HG03439 (cell line): ENCODE results near the gene IDH3G.
"Not testable (repeated sequence)": the region's sequence is repeated elsewhere in the genome, so short reads cannot be mapped to it uniquely, and the experiment has no call there.

Source experiments
- ATAC-seq: cut with Tn5 transposase; IDR thresholded peaks from one replicate; pipeline ENCODE4 v1.9.1; 2021; ENCODE audit warnings: mild to moderate bottlenecking, moderate library complexity; ENCODE audit not compliant: unreplicated experiment

IDH3G gene

GRCh38 chrX:153794018-153794896 is at the start of gene IDH3G, which contains the start of gene SSR4:
TSS of gene IDH3G (minus strand) at chrX:153794375. CDS start at chrX:153794326, 49 bp downstream.
TSS of gene SSR4 (plus strand) at chrX:153794668. CDS start at chrX:153794688, 20 bp downstream.
- peak; percentile 91 for ATAC-seq

GRCh38 chrX:153836921-153837320 is 42.7 kb upstream of the IDH3G start:
- ATAC-seq, result no peak

- ATAC-seq, result no peak
Observed at GRCh38 chrX:153832728-153833127, 38.6 kb upstream of the IDH3G start.

GRCh38 chrX:153831429-153832150 is 37.4 kb upstream of the IDH3G start:
- ATAC-seq, result no peak

GRCh38 chrX:153830640-153831428 is 36.7 kb upstream of the IDH3G start:
- ATAC-seq, result no peak

DNA sequence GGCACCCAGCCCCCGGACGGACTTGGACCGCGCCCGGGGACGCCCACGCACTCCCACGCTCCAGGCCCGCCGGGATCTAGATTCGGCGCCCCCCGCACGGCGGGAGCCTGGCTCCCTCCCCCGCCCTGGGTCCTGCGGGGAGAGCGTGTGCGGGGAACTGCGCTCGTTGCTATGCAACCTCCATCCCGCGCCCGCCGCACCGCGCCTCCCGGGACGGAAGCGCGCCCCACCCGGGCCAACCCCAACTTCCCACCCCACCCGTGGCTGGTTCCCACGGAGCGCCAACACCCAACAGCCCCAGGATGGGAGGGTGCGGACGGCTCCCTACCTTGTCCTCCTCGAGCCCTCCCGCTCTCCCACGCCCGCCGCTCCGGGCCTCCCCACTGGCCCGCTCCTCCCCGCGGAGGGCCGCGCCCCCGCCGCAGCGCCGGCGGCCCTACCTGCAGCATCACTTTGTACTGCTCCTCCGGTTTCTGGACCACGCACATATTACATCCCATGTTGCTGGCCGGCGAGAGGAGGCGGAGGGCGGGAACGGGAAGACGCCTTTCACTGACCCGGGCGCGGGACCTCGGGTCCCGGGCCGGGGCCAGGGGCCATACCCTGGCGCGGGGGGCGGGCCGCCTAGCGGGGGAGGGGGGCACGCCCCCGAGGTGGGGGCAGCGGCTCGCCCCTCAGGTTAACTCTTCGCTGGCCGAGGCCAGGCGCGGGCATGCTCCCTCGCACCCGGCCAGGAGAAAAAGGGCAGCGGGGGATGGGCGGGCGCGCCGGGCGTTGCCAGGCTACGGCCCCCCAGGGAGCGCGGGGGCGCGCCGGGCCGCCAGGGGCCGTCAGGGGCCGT is 35.8 kb upstream of the IDH3G start, which contains the start of gene PDZD4:
TSS of gene PDZD4 (minus strand) at position 746 of the 841 bp plus-strand sequence. CDS start at position 500, 246 bp downstream.
- no peak for ATAC-seq

GRCh38 chrX:153829549-153829798 is 35.3 kb upstream of the IDH3G start:
- ATAC-seq, result no peak

- ATAC-seq, result no peak
Observed at GRCh38 chrX:153828723-153829548, 34.8 kb upstream of the IDH3G start.

DNA sequence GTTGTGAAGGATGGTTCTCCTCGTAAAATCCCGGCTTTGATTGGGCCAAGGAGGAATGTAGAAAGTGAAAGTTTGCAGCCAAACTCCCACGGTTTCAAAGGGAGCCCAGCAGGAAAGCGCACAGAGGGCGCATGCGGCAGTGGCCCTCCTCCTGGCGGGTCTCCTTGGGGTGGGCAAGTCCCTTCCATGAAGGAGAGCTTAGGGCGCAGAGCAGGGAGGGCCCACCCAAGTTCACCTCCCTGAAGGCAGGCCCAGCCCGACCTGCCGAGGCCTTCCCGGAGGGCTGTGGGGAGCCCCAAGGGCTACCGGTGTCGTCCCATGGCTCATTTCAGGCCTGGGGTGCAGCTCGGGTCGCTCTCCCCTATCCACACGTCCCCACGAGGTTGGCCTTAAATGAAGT is 34.1 kb upstream of the IDH3G start:
- ATAC-seq, result no peak

- ATAC-seq, result no peak
Observed at GRCh38 chrX:153827903-153828302, 33.7 kb upstream of the IDH3G start.

DNA sequence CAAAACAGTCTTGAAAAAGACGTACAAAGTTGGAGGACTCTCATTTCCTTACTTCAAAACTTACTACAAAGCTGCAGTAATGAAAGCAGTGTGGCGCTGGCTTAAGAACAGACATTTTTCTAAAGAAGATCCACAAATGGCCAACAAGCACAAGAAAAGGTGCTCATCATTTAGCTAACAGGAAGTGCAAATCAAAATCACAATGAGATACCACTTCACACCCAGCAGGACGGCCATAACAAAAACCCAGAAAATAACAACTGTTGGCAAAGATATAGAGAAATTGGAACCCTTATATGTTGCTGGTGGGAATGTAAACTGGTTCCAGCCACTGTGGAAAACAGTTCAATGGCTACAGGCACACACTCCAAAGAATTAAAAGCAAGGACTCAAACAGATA is 32.8 kb upstream of the IDH3G start:
- ATAC-seq, result no peak

DNA sequence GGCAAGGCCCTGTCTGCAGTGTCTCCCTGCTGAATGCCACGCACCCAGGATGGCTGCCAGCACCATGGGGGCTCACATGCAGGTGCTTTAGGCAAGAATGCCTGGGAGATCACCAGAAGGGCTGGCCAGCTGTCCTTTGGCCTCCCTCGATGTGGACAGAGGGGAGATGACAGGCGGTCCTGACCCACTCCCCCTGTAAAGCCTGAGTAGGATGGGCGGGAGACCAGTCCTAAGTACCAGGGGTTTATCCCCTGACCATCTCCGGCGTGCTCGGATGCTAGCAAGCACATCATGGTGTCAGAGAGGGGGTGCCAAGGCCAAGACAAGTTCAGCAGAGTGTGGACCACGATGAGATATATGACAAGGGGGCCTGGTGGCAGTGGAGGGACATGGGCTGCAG is 30.9 kb upstream of the IDH3G start:
- no peak for ATAC-seq

DNA sequence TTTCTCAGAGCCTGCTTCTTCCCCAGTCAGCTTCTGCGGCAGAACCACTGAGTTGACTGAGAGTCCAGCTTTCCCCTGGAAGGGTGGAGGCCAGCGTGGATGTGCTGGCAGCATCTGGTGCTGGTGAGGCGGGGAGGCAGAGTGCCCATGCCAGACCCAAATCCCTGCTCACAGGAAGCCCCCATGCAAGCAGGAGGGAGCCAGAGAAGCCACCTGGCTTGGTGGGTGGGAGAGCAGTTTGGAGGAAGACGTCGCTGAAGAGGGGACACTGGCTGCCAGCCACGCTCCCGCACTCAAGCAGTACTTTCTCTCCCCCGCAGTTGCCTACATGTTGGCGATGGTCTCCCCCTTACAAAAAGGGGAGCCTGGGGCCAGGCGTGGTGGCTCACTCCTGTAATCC is 30.2 kb upstream of the IDH3G start:
- no peak for ATAC-seq

GRCh38 chrX:153821066-153821465 is 26.9 kb upstream of the IDH3G start:
- no peak for ATAC-seq

DNA sequence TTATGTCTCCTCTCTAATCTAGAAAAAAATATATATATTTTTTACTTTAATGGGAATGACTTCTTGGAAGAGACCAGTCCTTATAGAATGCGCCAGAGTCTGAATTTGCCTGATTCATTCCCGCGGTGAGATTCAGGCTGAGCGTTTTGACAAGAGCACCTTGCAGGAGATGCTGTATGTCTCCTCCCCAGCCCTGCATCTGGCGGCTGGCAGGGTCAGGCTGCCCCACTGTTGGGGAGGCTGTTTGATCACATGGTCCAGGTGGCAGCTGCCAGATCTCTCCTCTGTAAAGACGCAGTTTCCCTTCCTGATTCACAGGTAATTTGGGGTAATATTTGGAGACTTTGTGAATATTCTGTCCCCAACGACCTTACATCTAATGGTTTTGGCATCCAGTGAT is 26.4 kb upstream of the IDH3G start:
- no peak for ATAC-seq

DNA sequence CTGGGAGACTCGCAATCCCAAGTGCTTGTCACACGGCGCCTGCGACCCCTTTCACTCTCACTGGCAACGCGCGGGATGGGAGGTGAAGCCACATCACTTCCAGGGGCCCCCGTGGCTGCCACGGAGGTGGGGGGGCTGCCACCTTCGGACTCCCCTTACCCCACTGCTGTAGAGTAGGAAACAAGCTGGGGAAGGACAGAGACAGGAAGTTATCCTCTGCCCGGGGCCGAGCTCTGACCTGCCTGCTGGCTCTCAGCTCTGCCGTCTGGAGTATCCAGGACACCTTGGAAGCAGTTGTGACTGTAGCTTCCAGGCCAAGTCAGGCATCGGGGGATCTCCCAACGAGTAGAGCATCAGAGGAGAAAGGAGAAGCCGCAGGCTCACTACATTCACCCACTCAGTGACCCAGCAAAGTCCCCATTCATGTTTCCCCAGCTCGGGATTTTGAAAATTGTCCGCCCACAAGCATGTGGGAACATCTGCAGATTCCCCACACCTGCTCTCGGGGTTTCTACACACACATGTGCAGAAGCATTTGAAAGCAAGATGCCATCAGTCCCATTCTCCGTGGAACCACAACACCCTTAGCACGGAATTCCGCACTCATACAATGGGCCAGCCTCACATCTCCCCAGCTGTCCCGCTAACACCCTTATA is 25.3 kb upstream of the IDH3G start:
- no peak for ATAC-seq

GRCh38 chrX:153818571-153819383 is 24.6 kb upstream of the IDH3G start:
- no peak for ATAC-seq

GRCh38 chrX:153818064-153818463 is 23.9 kb upstream of the IDH3G start:
- ATAC-seq, result not testable (repeated sequence)
